Measurements from ENCODE around the gene C4orf50.
"Not testable (repeated sequence)": the region's sequence is repeated elsewhere in the genome, so short reads cannot be mapped to it uniquely, and the experiment has no call there.

C4orf50 gene

DNA sequence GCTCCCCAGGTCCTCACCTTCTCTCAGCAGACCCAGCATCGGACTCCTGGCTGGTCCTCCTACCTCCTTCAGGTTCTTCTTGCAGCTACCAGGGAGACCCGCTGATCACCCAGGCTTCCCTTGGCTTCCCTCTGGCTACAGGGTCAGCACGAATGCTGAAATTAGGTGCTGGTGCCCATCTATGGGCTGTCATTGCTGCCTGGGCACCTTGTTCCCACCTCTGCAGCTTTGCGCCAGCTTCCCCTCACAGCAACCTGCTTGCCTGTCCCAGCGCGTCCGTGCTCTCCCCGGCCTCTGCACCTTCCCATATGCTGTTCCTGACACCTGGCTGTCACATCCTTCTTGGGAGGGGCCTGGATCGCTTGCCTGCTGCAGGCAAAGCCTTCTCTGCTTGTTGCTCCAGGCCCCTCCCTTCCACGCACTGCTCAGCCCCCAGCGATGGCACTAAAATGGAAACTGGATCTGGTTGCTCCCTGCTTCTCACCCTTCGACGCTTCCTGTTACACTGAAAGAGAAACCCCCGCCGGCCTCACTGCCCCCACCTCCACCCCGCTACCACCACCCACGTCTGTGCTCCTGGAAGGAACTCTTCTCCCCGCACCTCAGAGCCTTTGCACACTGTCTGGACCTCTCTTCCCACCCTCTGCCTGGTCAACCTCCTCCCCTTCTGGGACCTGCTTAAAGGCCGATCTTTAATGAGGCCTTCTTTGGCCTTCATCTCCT lies 22.2 kb downstream of the C4orf50 start:
- Histone ChIP-seq H3K9me3 (ENCODE audit: control insufficient read depth in 1 of 2, low read length in 2 of 2) (no peaks in the 10 kb centered on the region), H3K9ac (ENCODE audit: low read depth in 1 of 2, low read length in 2 of 2) (no peak overlapping the region), H3K4me3 (ENCODE audit: low read depth in 1 of 2, low read length in 2 of 2) (no peak overlapping the region), H3K36me3 (ENCODE audit: control insufficient read depth in 1 of 2, insufficient read depth in 2 of 2, low read length in 2 of 2) (no peaks in the 10 kb centered on the region), H3K4me1 (ENCODE audit: control insufficient read depth in 1 of 2, insufficient read depth in 2 of 2, low read length in 2 of 2) (no peaks in the 10 kb centered on the region), H3K27me3 (ENCODE audit: control insufficient read depth in 1 of 2, insufficient read depth in 2 of 2, low read length in 2 of 2) (no peaks in the 10 kb centered on the region), H3K27ac (ENCODE audit: low read depth, low read length) (no peak overlapping the region)

DNA sequence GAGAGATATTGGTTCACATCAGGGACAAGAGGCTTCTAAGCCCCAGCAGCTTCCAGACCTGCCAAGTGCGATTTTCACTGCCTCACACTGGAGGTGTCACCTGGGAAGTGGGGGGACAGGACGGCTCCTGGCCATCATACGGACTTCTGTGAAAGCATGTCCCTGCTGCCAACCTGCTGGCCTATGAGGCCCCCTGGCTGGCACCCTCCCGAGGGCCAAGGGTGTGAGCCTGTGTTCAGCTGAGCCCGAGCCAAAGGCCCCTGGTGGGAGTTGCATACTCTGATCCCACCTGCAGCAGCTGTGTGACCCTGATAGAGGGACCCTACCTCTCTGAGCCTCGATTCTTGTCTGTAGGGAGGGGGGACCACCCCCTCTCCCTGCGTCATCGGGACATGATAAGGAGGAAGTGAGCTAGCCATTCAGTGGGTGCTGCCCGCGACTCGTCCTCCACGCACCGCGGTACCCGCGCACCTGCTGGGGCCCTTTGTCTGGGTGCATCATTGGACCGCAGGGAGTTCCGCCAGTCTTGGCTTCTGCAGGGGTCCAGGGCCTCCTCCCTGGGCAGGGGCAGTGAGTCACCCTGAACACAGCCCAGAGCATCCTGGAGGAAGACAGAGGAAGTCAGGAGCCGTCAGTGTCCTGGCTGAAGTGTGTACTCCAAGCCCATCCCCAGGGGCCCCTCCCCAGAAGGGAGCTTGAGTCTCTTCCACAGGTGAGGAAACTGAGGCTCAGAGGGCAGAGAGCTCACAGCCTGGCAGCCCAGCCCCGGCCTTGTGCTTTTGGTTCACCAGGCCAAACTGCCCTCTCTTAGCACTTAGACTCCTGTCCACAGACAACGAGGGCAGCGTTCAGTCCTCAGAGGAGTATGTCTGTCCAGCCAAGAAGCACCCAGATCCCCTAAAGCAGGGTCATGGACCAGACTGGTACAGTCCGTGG lies 24.1 kb downstream of the C4orf50 start:
- Histone ChIP-seq H3K27me3 (ENCODE audit: control insufficient read depth in 1 of 2, insufficient read depth in 2 of 2, low read length in 2 of 2) (no peaks in the 10 kb centered on the region), H3K4me3 (ENCODE audit: low read depth in 1 of 2, low read length in 2 of 2) (no peak overlapping the region), H3K36me3 (ENCODE audit: control insufficient read depth in 1 of 2, insufficient read depth in 2 of 2, low read length in 2 of 2) (no peaks in the 10 kb centered on the region), H3K4me1 (ENCODE audit: control insufficient read depth in 1 of 2, insufficient read depth in 2 of 2, low read length in 2 of 2) (no peaks in the 10 kb centered on the region), H3K27ac (ENCODE audit: low read depth, low read length) (no peak overlapping the region), H3K9me3 (ENCODE audit: control insufficient read depth in 1 of 2, low read length in 2 of 2) (no peaks in the 10 kb centered on the region), H3K9ac (ENCODE audit: low read depth in 1 of 2, low read length in 2 of 2) (no peak overlapping the region)

DNA sequence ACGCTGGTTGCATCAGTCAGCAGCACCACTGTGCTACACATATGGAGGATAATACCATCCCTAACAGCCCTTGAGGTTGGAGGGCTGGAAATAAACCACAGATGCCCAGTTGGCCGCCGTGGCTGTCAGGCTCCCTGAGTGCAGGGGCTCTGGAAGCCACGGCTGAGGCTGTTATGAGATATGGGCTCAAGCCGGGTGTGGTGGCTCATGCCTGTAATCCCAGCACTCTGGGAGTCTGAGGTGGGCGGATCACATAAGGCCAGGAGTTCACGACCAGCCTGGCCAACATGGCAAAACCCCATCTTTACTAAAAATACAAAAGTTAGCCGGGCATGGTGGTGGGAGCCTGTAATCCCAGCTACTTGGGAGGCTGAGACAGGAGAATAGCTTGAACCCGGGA lies 24.9 kb downstream of the C4orf50 start:
- not testable (repeated sequence) for H3K27me3 ChIP-seq (ENCODE audit: control insufficient read depth in 1 of 2, insufficient read depth in 2 of 2, low read length in 2 of 2); H3K4me1 ChIP-seq (ENCODE audit: control insufficient read depth in 1 of 2, insufficient read depth in 2 of 2, low read length in 2 of 2); H3K9ac ChIP-seq (ENCODE audit: low read depth in 1 of 2, low read length in 2 of 2); H3K4me3 ChIP-seq (ENCODE audit: low read depth in 1 of 2, low read length in 2 of 2); H3K9me3 ChIP-seq (ENCODE audit: control insufficient read depth in 1 of 2, low read length in 2 of 2); H3K27ac ChIP-seq (ENCODE audit: low read depth, low read length); H3K36me3 ChIP-seq (ENCODE audit: control insufficient read depth in 1 of 2, insufficient read depth in 2 of 2, low read length in 2 of 2)

DNA sequence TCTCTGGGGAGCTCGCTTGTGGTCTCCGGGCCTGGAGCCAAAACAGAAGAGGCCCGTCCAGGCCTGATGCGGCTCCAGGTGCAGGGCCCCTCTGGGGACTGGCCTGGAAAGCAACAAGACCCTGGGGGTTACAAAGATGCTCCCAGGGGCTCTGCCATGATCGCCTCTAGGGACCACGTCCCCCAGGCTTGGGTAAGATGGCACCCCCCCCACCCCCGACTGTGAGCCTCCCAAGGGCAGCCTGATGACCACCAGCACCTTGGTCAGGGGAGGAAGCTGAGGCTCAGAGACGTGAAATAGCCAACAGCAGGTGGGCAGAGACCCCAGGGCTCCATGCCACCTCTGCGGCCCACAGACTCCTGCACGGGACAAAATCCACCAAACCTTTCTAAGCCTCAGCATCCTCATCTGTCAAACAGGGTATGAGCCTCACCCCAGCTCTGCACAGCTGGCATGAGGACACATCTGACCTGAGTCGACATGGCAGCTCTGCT lies 25.4 kb downstream of the C4orf50 start:
- H3K9ac ChIP-seq (ENCODE audit: low read depth in 1 of 2, low read length in 2 of 2) = no peak overlapping the region
- H3K4me1 ChIP-seq (ENCODE audit: control insufficient read depth in 1 of 2, insufficient read depth in 2 of 2, low read length in 2 of 2) = no peaks in the 10 kb centered on the region
- no peaks in the 10 kb centered on the region for H3K36me3 ChIP-seq (ENCODE audit: control insufficient read depth in 1 of 2, insufficient read depth in 2 of 2, low read length in 2 of 2)
- no peaks in the 10 kb centered on the region for H3K27me3 ChIP-seq (ENCODE audit: control insufficient read depth in 1 of 2, insufficient read depth in 2 of 2, low read length in 2 of 2)
- H3K9me3 ChIP-seq (ENCODE audit: control insufficient read depth in 1 of 2, low read length in 2 of 2) = no peaks in the 10 kb centered on the region
- H3K4me3 ChIP-seq (ENCODE audit: low read depth in 1 of 2, low read length in 2 of 2) = no peak overlapping the region
- no peak overlapping the region for H3K27ac ChIP-seq (ENCODE audit: low read depth, low read length)

DNA sequence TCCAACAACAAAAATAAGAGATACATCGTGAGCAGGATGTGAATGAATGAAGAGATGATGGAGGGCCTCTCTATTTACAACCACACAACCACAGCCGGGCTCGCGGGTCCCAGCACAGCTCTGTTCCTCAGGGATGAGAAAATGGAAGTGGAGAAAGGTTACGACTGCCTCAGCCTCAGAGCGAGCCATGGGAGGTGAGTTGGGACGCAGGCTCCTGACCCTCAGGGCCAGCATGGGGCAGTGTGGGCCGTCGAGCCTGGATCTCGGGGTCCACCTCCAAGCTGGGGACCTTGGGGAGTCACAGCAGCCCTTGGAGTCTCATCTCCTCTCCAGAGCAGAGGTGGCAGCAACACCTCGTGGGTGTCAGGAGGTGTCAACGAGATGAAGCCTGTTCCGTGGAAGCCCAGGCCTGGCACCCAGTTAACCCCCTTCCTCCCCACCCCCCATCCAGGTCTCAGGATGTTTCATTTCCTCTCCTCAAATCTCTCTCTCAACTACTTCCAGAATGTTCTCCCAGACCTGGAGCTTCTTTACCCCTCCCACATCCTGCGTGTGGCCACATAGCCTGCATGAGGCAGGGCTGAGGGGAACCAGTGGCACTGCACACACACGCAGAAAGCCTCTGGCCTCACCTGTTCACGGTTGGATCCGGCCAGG lies 25.9 kb downstream of the C4orf50 start:
- Histone ChIP-seq H3K9me3 (ENCODE audit: control insufficient read depth in 1 of 2, low read length in 2 of 2) (no peaks in the 10 kb centered on the region), H3K4me1 (ENCODE audit: control insufficient read depth in 1 of 2, insufficient read depth in 2 of 2, low read length in 2 of 2) (no peaks in the 10 kb centered on the region), H3K4me3 (ENCODE audit: low read depth in 1 of 2, low read length in 2 of 2) (no peak overlapping the region), H3K36me3 (ENCODE audit: control insufficient read depth in 1 of 2, insufficient read depth in 2 of 2, low read length in 2 of 2) (no peaks in the 10 kb centered on the region), H3K27me3 (ENCODE audit: control insufficient read depth in 1 of 2, insufficient read depth in 2 of 2, low read length in 2 of 2) (no peaks in the 10 kb centered on the region), H3K9ac (ENCODE audit: low read depth in 1 of 2, low read length in 2 of 2) (no peak overlapping the region), H3K27ac (ENCODE audit: low read depth, low read length) (no peak overlapping the region)

DNA sequence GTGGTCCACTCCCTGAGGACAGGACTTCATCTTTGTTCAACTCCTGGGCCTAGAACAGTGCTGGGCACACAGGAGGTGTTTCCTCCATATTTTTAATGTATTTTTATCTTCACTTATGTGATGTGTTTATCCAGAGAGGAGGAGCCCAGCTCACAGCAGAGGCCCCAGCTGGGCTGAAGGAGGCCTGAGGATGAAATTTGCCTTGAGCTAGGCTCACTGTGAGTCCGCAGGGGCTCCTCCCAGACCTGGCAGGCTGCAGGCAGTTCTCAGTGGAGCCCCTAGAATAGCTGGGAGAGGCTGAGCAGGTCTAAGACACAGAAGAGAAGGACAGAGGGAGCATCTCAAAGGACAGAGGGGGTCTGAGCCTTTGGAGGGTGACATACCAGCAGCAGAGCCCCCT lies 26.8 kb downstream of the C4orf50 start:
- Histone ChIP-seq H3K27ac (ENCODE audit: low read depth, low read length) (no peak overlapping the region), H3K9me3 (ENCODE audit: control insufficient read depth in 1 of 2, low read length in 2 of 2) (no peaks in the 10 kb centered on the region), H3K4me1 (ENCODE audit: control insufficient read depth in 1 of 2, insufficient read depth in 2 of 2, low read length in 2 of 2) (no peaks in the 10 kb centered on the region), H3K4me3 (ENCODE audit: low read depth in 1 of 2, low read length in 2 of 2) (no peak overlapping the region), H3K9ac (ENCODE audit: low read depth in 1 of 2, low read length in 2 of 2) (no peak overlapping the region), H3K36me3 (ENCODE audit: control insufficient read depth in 1 of 2, insufficient read depth in 2 of 2, low read length in 2 of 2) (no peaks in the 10 kb centered on the region), H3K27me3 (ENCODE audit: control insufficient read depth in 1 of 2, insufficient read depth in 2 of 2, low read length in 2 of 2) (no peaks in the 10 kb centered on the region)

DNA sequence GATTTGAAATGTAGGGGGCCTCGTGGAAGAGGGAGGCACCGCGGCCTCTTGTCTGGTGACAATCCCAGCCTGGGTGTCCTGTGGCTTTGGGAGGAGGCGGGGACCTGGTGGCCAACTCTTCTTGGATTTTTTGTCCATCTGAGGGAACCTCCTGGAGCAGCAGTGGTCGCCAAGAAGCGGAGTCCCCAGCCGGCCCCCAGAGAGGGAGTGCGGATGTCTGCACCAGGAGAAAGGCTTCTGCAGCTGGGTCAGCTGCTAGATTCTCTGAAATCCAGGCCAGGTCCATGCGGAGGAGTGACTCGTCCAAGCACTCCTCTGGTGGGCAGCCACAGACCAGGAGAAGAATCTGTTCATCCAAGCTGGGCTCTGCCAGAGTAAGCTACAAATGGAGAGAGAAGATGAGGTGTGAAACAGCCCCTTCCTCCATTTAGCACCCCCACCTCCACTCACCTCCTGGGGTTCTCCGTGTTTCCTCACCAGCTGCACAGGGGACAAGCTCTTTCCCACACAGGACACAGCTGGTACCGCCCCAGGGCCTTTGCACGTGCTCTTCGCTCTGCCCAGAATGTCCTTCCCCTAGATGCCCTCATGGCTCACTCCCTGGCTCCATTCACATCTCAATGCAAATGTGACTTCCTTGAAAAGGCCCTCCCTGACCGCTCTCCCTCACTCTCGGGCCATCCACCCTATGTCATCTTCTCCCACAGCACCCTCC lies 27.6 kb downstream of the C4orf50 start:
- no peak overlapping the region for H3K9ac ChIP-seq (ENCODE audit: low read depth in 1 of 2, low read length in 2 of 2)
- H3K27ac ChIP-seq (ENCODE audit: low read depth, low read length) = no peak overlapping the region
- H3K36me3 ChIP-seq (ENCODE audit: control insufficient read depth in 1 of 2, insufficient read depth in 2 of 2, low read length in 2 of 2) = no peaks in the 10 kb centered on the region
- H3K9me3 ChIP-seq (ENCODE audit: control insufficient read depth in 1 of 2, low read length in 2 of 2) = no peaks in the 10 kb centered on the region
- H3K4me1 ChIP-seq (ENCODE audit: control insufficient read depth in 1 of 2, insufficient read depth in 2 of 2, low read length in 2 of 2) = no peaks in the 10 kb centered on the region
- H3K27me3 ChIP-seq (ENCODE audit: control insufficient read depth in 1 of 2, insufficient read depth in 2 of 2, low read length in 2 of 2) = no peaks in the 10 kb centered on the region
- no peak overlapping the region for H3K4me3 ChIP-seq (ENCODE audit: low read depth in 1 of 2, low read length in 2 of 2)

DNA sequence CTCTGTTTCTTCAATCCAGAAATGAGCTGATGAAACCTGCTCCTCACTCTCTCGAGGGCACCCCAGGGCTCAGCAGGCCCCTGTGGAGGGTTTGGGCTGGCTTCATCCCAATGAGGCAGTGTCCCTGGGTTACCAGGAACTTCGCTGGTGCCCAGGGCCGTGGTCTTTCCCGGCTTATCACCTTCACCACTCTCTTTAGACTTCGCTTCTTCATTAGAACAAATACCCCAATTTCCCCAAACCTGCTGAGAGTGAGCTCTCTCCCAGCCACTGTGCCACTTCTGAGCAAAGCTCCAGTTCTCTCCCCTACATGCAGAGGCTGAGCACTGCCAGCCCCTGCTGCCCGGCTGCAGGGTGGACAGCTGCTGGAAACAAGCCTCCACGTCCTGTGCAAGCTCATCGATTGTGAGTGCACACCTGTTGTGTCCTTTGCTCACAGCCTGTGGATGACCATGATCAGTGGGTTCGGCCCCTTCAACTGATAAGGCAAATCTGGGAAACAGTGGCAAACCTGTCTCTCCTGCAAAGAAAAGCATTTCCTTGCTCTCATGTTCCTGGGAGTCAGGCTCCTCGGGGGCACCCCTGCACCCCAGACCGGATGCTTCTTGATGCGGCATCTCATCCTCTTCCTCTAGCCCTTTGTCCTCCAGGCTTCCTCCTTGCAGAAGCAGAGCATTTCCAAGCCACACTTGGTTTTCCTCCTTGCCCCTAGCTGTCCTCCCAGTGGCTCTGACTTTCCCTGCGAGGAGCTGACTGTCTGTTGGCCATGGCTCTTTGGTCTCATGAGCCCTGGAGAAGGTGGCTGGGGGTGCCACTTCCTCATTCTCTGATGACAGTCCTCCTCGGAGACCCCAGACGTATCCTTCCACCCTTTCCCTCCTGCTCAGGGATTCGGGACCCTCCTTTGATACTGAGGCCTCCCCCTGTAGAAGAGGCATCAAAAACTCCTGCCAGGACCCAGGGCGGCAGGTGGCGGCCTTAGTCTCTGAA lies 28.7 kb downstream of the C4orf50 start:
- Histone ChIP-seq H3K4me3 (ENCODE audit: low read depth in 1 of 2, low read length in 2 of 2) (no peak overlapping the region), H3K4me1 (ENCODE audit: control insufficient read depth in 1 of 2, insufficient read depth in 2 of 2, low read length in 2 of 2) (no peaks in the 10 kb centered on the region), H3K27ac (ENCODE audit: low read depth, low read length) (no peak overlapping the region), H3K9ac (ENCODE audit: low read depth in 1 of 2, low read length in 2 of 2) (no peak overlapping the region), H3K27me3 (ENCODE audit: control insufficient read depth in 1 of 2, insufficient read depth in 2 of 2, low read length in 2 of 2) (no peaks in the 10 kb centered on the region), H3K9me3 (ENCODE audit: control insufficient read depth in 1 of 2, low read length in 2 of 2) (no peaks in the 10 kb centered on the region), H3K36me3 (ENCODE audit: control insufficient read depth in 1 of 2, insufficient read depth in 2 of 2, low read length in 2 of 2) (no peaks in the 10 kb centered on the region)
